Ishikawa (cell line): ENCODE data around the gene SIGLECL1.

ENCODE experiments used
- CEBPB ChIP-seq: IDR thresholded peaks from 2 replicates; pipeline ENCODE4 v1.6.1; 2012
- CREB1 ChIP-seq: IDR thresholded peaks from 2 replicates; pipeline ENCODE4 v1.6.1; 2012; ENCODE audit warnings: low read depth
- EGR1 ChIP-seq: IDR thresholded peaks from 2 replicates; pipeline ENCODE4 v1.6.1; 2012
- EP300 ChIP-seq: IDR thresholded peaks from 2 replicates; pipeline ENCODE4 v1.6.1; 2012; ENCODE audit warnings: borderline replicate concordance
- FOXM1 ChIP-seq: IDR thresholded peaks from 2 replicates; pipeline ENCODE4 v1.6.1; 2012; ENCODE audit warnings: low read depth, borderline replicate concordance
- NFIC ChIP-seq: IDR thresholded peaks from 2 replicates; pipeline ENCODE4 v1.6.1; 2012
- RAD21 ChIP-seq: IDR thresholded peaks from 2 replicates; pipeline ENCODE4 v1.6.1; 2012; ENCODE audit warnings: low read depth
- TAF1 ChIP-seq: IDR thresholded peaks from 2 replicates; pipeline ENCODE4 v1.6.1; 2012; ENCODE audit warnings: low read depth, mild to moderate bottlenecking
- TCF12 ChIP-seq: IDR thresholded peaks from 2 replicates; pipeline ENCODE4 v1.6.1; 2012; ENCODE audit warnings: low read depth
- TEAD4 ChIP-seq: IDR thresholded peaks from 2 replicates; pipeline ENCODE4 v1.6.1; 2012
- YY1 ChIP-seq: IDR thresholded peaks from 2 replicates; pipeline ENCODE4 v1.6.1; 2012; ENCODE audit warnings: low read depth
- ZBTB7A ChIP-seq: IDR thresholded peaks from 2 replicates; pipeline ENCODE4 v1.6.1; 2012; ENCODE audit warnings: low read depth
- TF ChIP-seq, protein P1 (sequence below): IDR thresholded peaks from 2 replicates; pipeline ENCODE4 v1.6.1; 2012; ENCODE audit warnings: low read depth, mild to moderate bottlenecking
- TF ChIP-seq, protein P2 (sequence below): IDR thresholded peaks from 2 replicates; pipeline ENCODE4 v1.6.1; 2012
- TF ChIP-seq, protein P3 (sequence below): IDR thresholded peaks from 2 replicates; pipeline ENCODE4 v1.6.1; 2012

Gene SIGLECL1

DNA sequence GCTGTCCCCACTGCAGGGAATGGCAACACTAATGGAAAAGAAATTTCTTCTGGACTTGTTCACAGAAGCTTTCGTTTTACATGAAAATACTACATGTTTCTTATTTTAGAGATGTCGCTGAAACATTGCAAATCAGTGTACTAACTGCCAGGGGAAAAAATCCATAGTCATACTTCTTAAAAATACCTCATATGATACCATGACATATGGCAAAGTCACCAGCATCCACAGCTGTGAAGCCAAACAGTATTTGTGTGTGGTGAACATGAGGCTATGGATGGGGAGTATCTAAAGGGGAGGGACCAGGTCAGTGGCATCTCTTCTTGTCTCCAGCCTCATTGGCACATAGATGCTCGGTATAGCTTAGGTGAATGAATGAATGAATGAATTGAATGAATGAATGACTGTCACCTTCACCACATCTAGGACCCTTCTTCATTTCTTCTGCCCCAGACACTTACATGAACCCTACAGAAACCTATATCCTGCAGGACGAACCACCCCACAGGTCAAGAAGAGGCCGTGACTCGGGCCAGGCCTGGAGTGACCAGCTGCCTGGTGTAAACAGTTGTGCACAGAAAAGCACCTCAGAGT is 40.6 kb upstream of the SIGLECL1 start:
- TF ChIP-seq, protein P1, sequence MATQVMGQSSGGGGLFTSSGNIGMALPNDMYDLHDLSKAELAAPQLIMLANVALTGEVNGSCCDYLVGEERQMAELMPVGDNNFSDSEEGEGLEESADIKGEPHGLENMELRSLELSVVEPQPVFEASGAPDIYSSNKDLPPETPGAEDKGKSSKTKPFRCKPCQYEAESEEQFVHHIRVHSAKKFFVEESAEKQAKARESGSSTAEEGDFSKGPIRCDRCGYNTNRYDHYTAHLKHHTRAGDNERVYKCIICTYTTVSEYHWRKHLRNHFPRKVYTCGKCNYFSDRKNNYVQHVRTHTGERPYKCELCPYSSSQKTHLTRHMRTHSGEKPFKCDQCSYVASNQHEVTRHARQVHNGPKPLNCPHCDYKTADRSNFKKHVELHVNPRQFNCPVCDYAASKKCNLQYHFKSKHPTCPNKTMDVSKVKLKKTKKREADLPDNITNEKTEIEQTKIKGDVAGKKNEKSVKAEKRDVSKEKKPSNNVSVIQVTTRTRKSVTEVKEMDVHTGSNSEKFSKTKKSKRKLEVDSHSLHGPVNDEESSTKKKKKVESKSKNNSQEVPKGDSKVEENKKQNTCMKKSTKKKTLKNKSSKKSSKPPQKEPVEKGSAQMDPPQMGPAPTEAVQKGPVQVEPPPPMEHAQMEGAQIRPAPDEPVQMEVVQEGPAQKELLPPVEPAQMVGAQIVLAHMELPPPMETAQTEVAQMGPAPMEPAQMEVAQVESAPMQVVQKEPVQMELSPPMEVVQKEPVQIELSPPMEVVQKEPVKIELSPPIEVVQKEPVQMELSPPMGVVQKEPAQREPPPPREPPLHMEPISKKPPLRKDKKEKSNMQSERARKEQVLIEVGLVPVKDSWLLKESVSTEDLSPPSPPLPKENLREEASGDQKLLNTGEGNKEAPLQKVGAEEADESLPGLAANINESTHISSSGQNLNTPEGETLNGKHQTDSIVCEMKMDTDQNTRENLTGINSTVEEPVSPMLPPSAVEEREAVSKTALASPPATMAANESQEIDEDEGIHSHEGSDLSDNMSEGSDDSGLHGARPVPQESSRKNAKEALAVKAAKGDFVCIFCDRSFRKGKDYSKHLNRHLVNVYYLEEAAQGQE = no peak
- no peak for TF ChIP-seq CEBPB

DNA sequence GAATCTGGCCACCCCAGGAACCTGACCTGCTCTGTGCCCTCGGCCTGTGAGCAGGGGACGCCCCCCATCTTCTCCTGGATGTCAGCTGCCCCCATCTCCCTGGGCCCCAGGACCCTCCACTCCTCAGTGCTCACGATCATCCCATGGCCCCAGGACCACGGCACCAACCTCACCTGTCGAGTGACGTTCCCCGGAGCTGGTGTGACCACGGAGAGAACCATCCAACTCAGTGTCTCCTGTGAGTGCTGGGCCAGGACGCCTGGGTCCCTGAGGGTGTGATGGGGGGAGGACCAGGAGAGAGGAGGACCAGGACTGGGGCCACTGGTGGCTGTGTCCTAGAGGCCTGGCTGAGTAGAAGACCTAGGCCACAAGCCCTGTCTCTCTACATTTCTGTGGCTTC is 39.0 kb upstream of the SIGLECL1 start:
- TF ChIP-seq RAD21 (no peak), TCF12 (no peak), EGR1 (no peak), NFIC (no peak), CREB1 (no peak), TEAD4 (no peak), YY1 (no peak), FOXM1 (no peak), CEBPB (no peak), TAF1 (no peak), EP300 (no peak), ZBTB7A (no peak)
- TF ChIP-seq, protein P2, sequence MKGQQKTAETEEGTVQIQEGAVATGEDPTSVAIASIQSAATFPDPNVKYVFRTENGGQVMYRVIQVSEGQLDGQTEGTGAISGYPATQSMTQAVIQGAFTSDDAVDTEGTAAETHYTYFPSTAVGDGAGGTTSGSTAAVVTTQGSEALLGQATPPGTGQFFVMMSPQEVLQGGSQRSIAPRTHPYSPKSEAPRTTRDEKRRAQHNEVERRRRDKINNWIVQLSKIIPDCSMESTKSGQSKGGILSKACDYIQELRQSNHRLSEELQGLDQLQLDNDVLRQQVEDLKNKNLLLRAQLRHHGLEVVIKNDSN = no peak
- TF ChIP-seq, protein P1 = no peak
- TF ChIP-seq, protein P3, sequence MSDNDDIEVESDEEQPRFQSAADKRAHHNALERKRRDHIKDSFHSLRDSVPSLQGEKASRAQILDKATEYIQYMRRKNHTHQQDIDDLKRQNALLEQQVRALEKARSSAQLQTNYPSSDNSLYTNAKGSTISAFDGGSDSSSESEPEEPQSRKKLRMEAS = no peak

GRCh38 chr19:51219307-51219706 is 31.6 kb upstream of the SIGLECL1 start:
- TF ChIP-seq NFIC (no peak), FOXM1 (no peak), ZBTB7A (no peak), YY1 (no peak), EGR1 (no peak), CREB1 (no peak), TCF12 (no peak), CEBPB (no peak), RAD21 (no peak), TAF1 (no peak), TEAD4 (no peak), EP300 (no peak)
- TF ChIP-seq, protein P1 = no peak
- TF ChIP-seq, protein P3 = no peak
- TF ChIP-seq, protein P2 = no peak

DNA sequence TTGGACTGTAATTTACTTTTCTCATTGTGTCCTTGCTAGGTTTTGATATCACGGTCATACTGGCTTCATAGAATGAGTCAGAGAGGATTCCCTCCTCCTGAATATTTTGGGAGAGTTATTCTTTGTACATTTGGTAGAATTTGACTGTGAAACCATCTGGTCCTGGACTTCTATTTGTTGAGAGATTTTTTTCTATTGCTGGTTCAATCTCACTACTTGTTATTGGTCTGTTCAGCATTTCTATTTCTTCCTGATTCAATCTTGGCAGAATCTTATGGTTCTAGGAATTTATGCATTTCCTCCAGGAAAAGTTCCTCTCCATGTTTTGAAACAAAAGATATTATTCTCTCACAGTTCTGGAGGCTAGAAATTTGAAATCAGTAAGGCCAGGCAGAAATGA is 30.9 kb upstream of the SIGLECL1 start:
- TF ChIP-seq, protein P2 = no peak
- no peak for TF ChIP-seq ZBTB7A
- TF ChIP-seq RAD21 = no peak
- no peak for TF ChIP-seq TEAD4
- TF ChIP-seq CEBPB = no peak
- TF ChIP-seq YY1 = no peak
- no peak for TF ChIP-seq EP300
- TF ChIP-seq, protein P3 = no peak
- no peak for TF ChIP-seq FOXM1
